Measurements from ENCODE around the gene MICAL2. TPM values are rescaled to one million over a fixed set of nuclear protein-coding genes. Genes with fewer than 3 reads are reported as not detected.

MICAL2 gene
- total and polyA plus RNA-seq, 2 of the 8 experiments (the other 6 are each of a cell fraction or from before 2014, with no cell fraction given) = 1.3 to 4.1 TPM

GRCh38 chr11:12235080-12235479 lies 124.7 kb downstream of the MICAL2 start:
- H3K23me2 ChIP-seq (ENCODE audit: low read depth, low read length) = no peaks in the 10 kb centered on the region
- no peaks in the 10 kb centered on the region for H3K79me1 ChIP-seq (ENCODE audit: low read depth, low read length)
- no peak overlapping the region for H4K8ac ChIP-seq (ENCODE audit: extremely low read depth, insufficient read depth, low read length)
- H3K79me2 ChIP-seq (ENCODE audit: control insufficient read depth in 1 of 2, insufficient read depth in 2 of 2, low read length in 2 of 2) = no peaks in the 10 kb centered on the region
- no peak overlapping the region for H3K23ac ChIP-seq (ENCODE audit: insufficient read length)
- H2BK20ac ChIP-seq (ENCODE audit: low read length) = no peak overlapping the region
- no peak overlapping the region for H3K4ac ChIP-seq (replicated peaks; ENCODE audit: insufficient read length, low read depth, low read length)
- H2AK5ac ChIP-seq (ENCODE audit: low read depth, low read length) = no peak overlapping the region
- DNase-seq (ENCODE audit: low read depth in 1 of 2, low spot score in 2 of 2) (no peak), FAIRE-seq (no peak)
- H2BK120ac ChIP-seq (replicated peaks; ENCODE audit: low read depth, low read length) = no peak overlapping the region
- no peaks in the 10 kb centered on the region for H4K20me1 ChIP-seq (replicated peaks in 1 of 2; ENCODE audit: control insufficient read depth in 1 of 2, insufficient read depth in 2 of 2, low read length in 2 of 2)
- H2BK5ac ChIP-seq (ENCODE audit: low read depth, low read length) = no peak overlapping the region
- H3K14ac ChIP-seq (ENCODE audit: insufficient read length) = no peak overlapping the region
- H3K4me1 ChIP-seq (replicated peaks in 1 of 4; ENCODE audit: control insufficient read depth in 3 of 4, insufficient read depth in 4 of 4, low read length in 3 of 4) = no peaks in the 10 kb centered on the region; a peak in 1 of 7 replicates
- H2AFZ ChIP-seq (ENCODE audit: low read length) = no peak overlapping the region
- no peak overlapping the region for H4K91ac ChIP-seq (replicated peaks; ENCODE audit: insufficient read length, low read length)
- POLR2A ChIA-PET (ENCODE audit: partially characterized antibody) = interaction anchor here (0.7 kb wide), 1 partner anchor 656 kb away, joined by 3 read pairs; no protein-coding TSS in a partner anchor
- no peaks in the 10 kb centered on the region for H3K9me3 ChIP-seq (ENCODE audit: insufficient read depth in 2 of 2, low read depth in 1 of 2, low read length in 1 of 2)
- no peak overlapping the region for H3K4me2 ChIP-seq (ENCODE audit: insufficient read depth in 1 of 2, low read depth in 2 of 2, low read length in 2 of 2)
- CTCF ChIA-PET (ENCODE audit: partially characterized antibody) = interaction anchor here (0.5 to 10.7 kb wide), 22 partner anchors 10 to 290 kb away, joined by 3 to 137 read pairs (median 10); no protein-coding TSS in a partner anchor
- H3K4me3 ChIP-seq (ENCODE audit: extremely low read depth in 1 of 4, insufficient read depth in 2 of 4, low read depth in 3 of 4, low read length in 4 of 4) = no peak overlapping the region
- H2BK15ac ChIP-seq (ENCODE audit: low read length) = no peak overlapping the region
- no peaks in the 10 kb centered on the region for H3K36me3 ChIP-seq (ENCODE audit: control insufficient read depth in 2 of 4, insufficient read depth in 4 of 4, low read length in 3 of 4)
- no peak overlapping the region for H3K27ac ChIP-seq (ENCODE audit: low read depth, low read length)
- no peak overlapping the region for H3K18ac ChIP-seq (ENCODE audit: extremely low read depth, low read length)
- no peak overlapping the region for H3K56ac ChIP-seq (replicated peaks; ENCODE audit: insufficient read length, low read depth, low read length)
- no peak overlapping the region for H4K5ac ChIP-seq (ENCODE audit: insufficient read length, low read depth, low read length)
- H3K9ac ChIP-seq (replicated peaks in 1 of 4; ENCODE audit: extremely low read depth in 1 of 4, low read depth in 3 of 4, low read length in 3 of 4) = no peak overlapping the region
- no peaks in the 10 kb centered on the region for H3K27me3 ChIP-seq (replicated peaks in 1 of 4; ENCODE audit: control insufficient read depth in 3 of 4, extremely low read depth in 1 of 4, insufficient read depth in 3 of 4, low read length in 3 of 4)
- no peak overlapping the region for H2BK12ac ChIP-seq (ENCODE audit: low read depth, low read length)
- 81% methylated on average over 6 of the region's 6 CpGs; no CpG with 5 or more reads in 1 of the 2 experiments for WGBS, 2 experiments (ENCODE audit: extremely low coverage in 1 of 2, insufficient coverage in 1 of 2, insufficient read length in 1 of 2, insufficient replicate concordance in 2 of 2, low coverage in 1 of 2, low lambda C conversion rate in 2 of 2, missing lambda C conversion rate in 1 of 2)
- TF ChIP-seq KDM5A (IDR thresholded peaks at IDR 0.05; ENCODE audit: low read length) (no peak), USF2 (IDR thresholded peaks at IDR 0.05; ENCODE audit: low read length) (no peak), SP4 (IDR thresholded peaks at IDR 0.05; ENCODE audit: low read length) (no peak)
- TF ChIP-seq, protein P1, sequence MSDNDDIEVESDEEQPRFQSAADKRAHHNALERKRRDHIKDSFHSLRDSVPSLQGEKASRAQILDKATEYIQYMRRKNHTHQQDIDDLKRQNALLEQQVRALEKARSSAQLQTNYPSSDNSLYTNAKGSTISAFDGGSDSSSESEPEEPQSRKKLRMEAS (IDR thresholded peaks at IDR 0.05) = no peak

Measured in H1 (cell line).